ENCODE results near the gene PLEKHM1.

GRCh38 chr17:45426561-45426960 is 64.0 kb downstream of the PLEKHM1 start:
- TF ChIP-seq PAX5 (IDR thresholded peaks at IDR 0.05; ENCODE audit: insufficient read depth, low read length, severe bottlenecking) (no peak), POLR2A (IDR thresholded peaks at IDR 0.05; ENCODE audit: low read depth, low read length) (no peak), POLR2AphosphoS5 (IDR thresholded peaks at IDR 0.05; ENCODE audit: low read depth, low read length) (no peak), SPI1 (IDR thresholded peaks at IDR 0.05; ENCODE audit: low read depth, low read length) (no peak), TAF1 (IDR thresholded peaks at IDR 0.05; ENCODE audit: low read depth, low read length) (no peak), POU2F2 (IDR thresholded peaks at IDR 0.05; ENCODE audit: low read depth, low read length) (no peak)

All from GM12891 (cell line).